Heart left ventricle (tissue), 13 donors: ENCODE measurements around the gene ZMYND15.

Experiments
- POLR2A ChIP-seq, 2 donors: fragments of 450-650 bp; IDR thresholded peaks; one replicate each; pipeline ENCODE4 v1.6.1; 2017; ENCODE audit warnings: antibody characterized with exemption in 2 of 2, mild to moderate bottlenecking in 2 of 2, moderate library complexity in 2 of 2
- TF ChIP-seq, protein P1 (sequence below), 12 donors: fragments of 200-600 bp; sonication (generic) in 4 of 12; IDR thresholded peaks; one replicate each; pipeline versions ENCODE4 v1.5.0 to v1.8.0; 2018 to 2022; ENCODE audit warnings: antibody characterized with exemption in 12 of 12, mild to moderate bottlenecking in 5 of 12
- donor health status: ischemic (EF 13 %, LVEDD 7.1; RV severe dilation, severe dysfunction).
- donor health status: DM: no; HTN: yes; CAD: no.
- donor health status: DM: no; HTN: no; CAD: no.
- donor health status: ischemic (EF 25% LVEDD 6.9; RV normal size, moderate dysfunction).
- donor health status: ischemic (EF 25% LVEDD 5.7; RV mildly dilated, moderate dysfunction).
- donor health status: ischemic (EF 35%, LVEDD 5.7; RV mildly dilated, moderate dysfunction).
- donor health status: nonischemic (EF 11% LVEDD 7.7; RV severe dilation, severe dysfunction).
- donor health status: DM: yes; HTN: yes; CAD: no.
- donor health status: PGD.
- donor health status: ischemic (EF 29% LVEDD 5.4; RV normal size, mild dysfunction).
- donor health status: nonischemic (EF 23%, LVEDD 6.1; RV moderate dilation, normal function).

DNA sequence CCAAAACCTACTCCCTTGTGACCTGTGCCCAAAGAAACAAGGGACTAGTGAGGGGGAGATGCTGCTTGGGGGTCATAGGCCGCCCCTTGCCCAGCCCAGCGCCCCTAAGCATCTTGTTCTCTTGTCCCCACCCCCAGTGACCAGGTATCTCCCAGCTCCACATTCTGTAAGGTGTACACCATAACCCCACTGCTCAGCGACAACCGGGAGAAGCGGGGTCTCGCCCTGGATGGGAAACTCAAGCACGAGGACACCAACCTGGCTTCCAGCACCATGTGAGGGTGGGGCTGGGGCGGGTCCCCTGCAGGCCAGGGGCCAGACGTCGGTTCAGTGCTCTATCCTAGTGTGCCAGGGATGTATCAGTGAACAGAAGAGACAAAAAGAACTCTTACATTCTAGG is 20.5 kb upstream of the ZMYND15 start:
- TF ChIP-seq, protein P1, sequence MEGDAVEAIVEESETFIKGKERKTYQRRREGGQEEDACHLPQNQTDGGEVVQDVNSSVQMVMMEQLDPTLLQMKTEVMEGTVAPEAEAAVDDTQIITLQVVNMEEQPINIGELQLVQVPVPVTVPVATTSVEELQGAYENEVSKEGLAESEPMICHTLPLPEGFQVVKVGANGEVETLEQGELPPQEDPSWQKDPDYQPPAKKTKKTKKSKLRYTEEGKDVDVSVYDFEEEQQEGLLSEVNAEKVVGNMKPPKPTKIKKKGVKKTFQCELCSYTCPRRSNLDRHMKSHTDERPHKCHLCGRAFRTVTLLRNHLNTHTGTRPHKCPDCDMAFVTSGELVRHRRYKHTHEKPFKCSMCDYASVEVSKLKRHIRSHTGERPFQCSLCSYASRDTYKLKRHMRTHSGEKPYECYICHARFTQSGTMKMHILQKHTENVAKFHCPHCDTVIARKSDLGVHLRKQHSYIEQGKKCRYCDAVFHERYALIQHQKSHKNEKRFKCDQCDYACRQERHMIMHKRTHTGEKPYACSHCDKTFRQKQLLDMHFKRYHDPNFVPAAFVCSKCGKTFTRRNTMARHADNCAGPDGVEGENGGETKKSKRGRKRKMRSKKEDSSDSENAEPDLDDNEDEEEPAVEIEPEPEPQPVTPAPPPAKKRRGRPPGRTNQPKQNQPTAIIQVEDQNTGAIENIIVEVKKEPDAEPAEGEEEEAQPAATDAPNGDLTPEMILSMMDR (IDR thresholded peaks at IDR 0.05): no peak
- no peak for TF ChIP-seq POLR2A (IDR thresholded peaks at IDR 0.05)
